T-helper 2 cell (primary cell): ENCODE data around the gene PIERCE2.
"Not testable (repeated sequence)": the region's sequence is repeated elsewhere in the genome, so short reads cannot be mapped to it uniquely, and the experiment has no call there.

Source experiments
- DNase-seq, 5 experiments: peaks; one replicate each; pipeline versions ENCODE4 v3.0.0 to v3.0.0-alpha.2; 2012 to 2022

The PIERCE2 gene

DNA sequence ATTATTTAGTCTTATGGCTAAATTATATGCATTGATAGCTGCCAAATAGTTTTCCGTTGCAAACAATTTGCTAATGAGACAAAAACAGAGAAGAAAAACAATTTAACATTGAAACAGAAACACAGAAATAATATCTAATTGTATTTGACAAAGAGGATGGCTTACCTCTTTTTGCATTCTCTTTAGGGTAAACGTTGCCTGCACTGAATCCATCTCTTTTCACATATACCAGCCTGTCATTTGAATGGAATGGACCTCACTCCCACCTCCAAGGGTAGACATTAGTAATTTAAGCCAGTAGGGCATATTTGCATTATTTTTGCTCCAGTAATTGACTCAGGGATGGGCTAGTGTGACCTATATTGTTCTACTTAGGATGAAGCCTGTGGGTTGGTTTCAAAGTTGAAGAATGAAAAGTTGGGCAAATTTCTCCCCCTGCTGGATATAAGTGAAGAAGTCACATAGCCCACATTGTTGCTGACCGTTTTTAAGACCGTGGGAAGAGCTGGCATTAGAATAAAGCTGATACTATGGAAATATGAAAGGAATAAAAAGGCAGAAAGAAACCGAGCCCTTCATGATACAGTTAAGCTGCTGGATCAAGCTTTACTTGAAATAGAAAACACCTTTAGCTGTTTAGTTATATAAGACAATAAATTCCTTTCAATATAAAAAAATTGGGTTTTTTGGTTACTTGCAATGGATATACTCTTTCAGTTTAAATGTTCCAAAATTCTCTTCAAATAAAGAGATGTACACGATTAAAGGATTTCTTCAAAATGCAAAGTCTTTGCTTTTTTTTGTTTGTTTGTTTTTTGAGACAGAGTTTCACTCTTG lies 26.9 kb downstream of the PIERCE2 start:
- DNase-seq, result peak in 1 of 5 experiments; percentile 45

DNA sequence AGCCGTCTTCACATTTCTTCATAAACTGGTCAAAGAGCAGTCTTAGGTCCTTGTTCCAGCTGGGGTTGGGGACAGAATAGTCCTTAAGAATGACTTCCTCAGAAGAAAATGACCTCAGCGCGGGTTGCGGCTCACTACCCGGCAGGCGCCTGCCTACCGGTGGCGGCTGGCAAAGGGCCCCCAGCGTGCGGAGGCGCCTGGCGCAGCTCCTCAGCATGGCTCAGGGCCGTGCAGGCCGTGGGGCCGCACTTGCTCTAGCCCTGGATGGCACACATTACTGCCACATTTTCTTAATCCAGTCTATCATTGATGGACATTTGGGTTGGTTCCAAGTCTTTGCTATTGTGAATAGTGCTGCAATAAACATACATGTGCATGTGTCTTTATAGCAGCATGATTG lies 34.8 kb downstream of the PIERCE2 start:
- not testable (repeated sequence) for DNase-seq

DNA sequence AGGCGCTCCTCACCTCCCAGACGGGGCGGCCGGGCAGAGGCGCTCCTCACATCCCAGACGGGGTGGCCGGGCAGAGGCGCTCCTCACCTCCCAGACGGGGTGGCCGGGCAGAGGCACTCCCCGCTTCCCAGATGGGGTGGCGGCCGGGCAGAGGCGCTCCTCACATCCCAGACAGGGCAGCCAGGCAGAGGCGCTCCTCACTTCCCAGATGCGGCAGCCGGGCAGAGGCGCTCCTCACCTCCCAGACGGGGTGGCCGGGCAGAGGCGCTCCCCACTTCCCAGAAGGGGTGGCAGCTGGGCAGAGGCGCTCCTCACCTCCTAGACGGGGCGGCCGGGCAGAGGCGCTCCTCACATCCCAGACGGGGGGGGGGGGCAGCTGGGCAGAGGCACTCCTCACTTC lies 37.6 kb downstream of the PIERCE2 start:
- not testable (repeated sequence) for DNase-seq

DNA sequence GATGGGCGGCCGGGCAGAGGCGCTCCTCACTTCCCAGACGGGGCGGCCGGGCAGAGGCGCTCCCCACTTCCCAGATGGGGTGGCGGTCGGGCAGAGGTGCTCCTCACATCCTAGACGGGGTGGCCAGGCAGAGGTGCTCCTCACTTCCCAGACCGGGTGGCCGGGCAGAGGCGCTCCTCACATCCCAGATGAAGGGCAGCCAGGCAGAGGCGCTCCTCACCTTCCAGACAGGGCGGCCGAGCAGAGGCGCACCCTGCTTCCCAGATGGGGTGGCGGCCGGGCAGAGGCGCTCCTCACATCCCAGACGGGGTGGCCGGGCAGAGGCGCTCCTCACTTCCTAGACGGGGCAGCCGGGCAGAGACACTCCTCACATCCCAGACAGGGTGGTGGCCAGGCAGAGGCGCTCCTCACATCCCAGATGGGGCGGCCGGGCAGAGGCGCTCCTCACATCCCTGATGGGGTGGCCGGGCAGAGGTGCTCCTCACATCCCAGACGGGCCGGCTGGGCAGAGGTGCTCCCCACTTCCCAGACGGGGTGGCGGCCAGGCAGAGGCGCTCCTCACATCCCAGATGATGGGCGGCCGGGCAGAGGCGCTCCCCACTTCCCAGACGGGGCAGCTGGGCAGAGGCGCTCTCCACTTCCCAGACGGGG lies 38.2 kb downstream of the PIERCE2 start:
- not testable (repeated sequence) for DNase-seq

DNA sequence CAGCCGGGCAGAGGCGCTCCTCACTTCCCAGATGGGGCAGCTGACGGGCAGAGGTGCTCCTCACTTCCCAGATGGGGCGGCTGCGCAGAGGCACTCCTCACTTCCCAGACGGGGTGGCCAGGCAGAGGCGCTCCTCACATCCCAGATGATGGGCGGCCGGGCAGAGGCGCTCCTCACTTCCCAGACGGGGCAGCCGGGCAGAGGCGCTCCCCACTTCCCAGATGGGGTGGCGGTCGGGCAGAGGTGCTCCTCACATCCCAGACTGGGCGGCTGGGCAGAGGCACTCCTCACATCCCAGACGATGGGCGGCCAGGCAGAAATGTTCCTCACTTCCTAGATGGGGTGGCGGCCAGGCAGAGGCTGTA lies 38.7 kb downstream of the PIERCE2 start:
- not testable (repeated sequence) for DNase-seq

DNA sequence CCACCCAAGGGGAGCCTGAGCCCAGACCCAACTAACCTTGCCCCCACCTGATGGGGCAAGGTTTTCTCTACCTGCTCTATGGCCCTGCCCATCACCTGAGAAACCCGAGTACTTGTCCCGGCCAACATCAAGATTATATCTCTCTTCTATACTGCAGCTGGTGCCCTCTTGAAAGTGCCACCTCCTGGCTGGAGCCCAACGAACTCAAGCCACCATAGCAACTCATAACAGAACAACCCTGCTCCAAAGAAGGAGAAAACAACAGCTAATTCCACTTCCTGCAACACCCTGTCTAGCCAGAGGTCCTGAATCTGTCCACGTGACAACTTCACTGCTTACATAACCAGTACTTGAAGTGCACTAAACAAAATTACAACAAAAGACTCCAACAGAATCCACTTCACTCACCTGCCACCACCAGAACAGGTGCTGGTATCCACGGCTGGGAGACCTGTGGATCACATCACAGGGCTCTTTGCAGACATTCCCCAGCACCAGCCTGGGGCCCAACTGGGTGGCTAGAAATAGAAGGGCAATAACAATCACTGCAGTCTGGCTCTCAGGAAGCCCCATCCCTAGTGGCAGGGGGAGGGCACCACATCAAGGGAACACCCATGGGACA lies 49.2 kb downstream of the PIERCE2 start:
- DNase-seq, result no peak

DNA sequence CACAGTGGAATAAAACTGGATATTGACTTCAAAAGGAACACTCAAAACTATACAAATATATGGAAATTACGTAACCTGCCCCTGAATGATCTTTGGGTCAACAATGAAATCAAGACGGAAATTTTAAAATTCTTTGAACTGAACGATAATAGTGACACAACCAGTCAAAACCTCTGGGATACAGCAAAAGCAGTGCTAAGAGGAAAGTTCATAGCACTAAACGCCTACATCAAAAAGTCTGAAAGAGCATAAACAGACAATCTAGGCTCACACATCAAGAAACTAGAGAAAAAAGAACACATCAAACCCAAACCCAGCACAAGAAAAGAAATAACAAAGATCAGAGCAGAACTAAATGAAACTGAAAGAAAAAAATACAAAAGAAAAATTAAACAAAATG lies 53.2 kb downstream of the PIERCE2 start:
- DNase-seq, result no peak

DNA sequence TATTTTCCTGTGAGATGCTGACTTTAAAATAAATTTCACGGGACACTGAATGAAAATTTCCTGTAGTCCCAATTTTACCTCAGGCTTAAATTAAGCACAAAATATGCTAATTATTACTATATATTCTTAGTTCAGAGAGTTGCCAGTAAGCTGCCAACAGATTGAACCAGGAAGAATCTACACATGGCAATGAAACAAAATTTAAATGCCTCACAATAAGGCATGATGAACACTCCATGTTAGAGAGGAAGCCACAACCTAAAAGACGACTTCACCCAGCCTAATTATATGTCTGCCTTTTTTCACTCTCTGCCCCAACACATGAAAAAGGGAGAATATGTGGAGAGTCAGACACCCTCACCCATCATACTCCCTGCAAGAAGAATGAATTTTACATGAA lies 60.0 kb downstream of the PIERCE2 start:
- no peak for DNase-seq
